Omental fat pad (tissue), 4 donors: Measurements from ENCODE around the gene ADARB1. TPM values are rescaled to one million over a fixed set of nuclear protein-coding genes. Genes with fewer than 3 reads are reported as not detected.

Source experiments
- ATAC-seq: fragments of 150-250 bp; one replicate; pipeline ENCODE4 v1.9.1; 2016; ENCODE audit warnings: mild to moderate bottlenecking, moderate library complexity; ENCODE audit not compliant: low FRiP score
- DNase-seq: peaks from one replicate; pipeline ENCODE4 v3.0.0-alpha.2; 2019; ENCODE audit warnings: low spot score
- total RNA-seq, 4 donors: library from RNA; depleted of rRNA; stranded (reverse); fragments of >200 nt; gene quantifications; one replicate each; pipeline ENCODE4 v1.1.0, GENCODE V29; 2016
- TF ChIP-seq, protein P1 (sequence below), 3 donors: fragments of 450-650 bp; IDR thresholded peaks; one replicate each; pipeline ENCODE4 v1.5.1; 2016 to 2017; ENCODE audit warnings: antibody characterized with exemption in 3 of 3, mild to moderate bottlenecking in 3 of 3, moderate library complexity in 2 of 3

The ADARB1 gene
- total RNA-seq, 4 donors from 2014 or later, result 17.3 to 38.3 (median 23.3) TPM

DNA sequence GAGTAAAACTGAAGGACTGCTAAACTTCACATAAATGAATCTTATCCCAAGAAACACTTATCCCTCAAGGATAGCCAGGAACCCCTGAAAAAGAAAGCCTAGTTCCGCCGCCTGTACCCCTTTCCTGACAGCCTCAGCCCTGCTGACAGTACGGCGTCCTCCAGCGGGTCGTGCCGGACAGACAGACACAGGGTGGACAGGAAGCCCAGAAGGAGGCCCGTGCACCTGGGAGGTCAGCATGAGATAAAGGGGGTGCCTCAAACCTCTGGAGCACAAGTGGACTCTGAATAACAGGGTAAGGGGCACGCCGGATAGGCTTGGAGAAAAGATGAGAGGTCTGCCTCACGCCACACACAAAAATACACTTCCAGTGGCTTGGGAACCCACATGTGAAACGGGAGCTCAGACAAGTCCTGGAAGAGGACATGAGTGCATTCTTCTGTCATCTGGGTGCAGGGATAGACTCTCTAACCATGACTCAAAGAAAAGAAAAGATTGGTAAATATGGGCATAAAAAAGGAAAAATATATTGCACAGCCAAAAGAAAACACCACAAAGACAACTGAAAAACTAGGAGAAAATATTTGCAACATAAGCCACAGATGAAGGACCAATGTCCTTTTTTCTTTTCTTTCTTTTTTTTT, 17.3 kb upstream of the ADARB1 start:
- no peak for ATAC-seq
- TF ChIP-seq, protein P1, sequence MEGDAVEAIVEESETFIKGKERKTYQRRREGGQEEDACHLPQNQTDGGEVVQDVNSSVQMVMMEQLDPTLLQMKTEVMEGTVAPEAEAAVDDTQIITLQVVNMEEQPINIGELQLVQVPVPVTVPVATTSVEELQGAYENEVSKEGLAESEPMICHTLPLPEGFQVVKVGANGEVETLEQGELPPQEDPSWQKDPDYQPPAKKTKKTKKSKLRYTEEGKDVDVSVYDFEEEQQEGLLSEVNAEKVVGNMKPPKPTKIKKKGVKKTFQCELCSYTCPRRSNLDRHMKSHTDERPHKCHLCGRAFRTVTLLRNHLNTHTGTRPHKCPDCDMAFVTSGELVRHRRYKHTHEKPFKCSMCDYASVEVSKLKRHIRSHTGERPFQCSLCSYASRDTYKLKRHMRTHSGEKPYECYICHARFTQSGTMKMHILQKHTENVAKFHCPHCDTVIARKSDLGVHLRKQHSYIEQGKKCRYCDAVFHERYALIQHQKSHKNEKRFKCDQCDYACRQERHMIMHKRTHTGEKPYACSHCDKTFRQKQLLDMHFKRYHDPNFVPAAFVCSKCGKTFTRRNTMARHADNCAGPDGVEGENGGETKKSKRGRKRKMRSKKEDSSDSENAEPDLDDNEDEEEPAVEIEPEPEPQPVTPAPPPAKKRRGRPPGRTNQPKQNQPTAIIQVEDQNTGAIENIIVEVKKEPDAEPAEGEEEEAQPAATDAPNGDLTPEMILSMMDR (IDR thresholded peaks at IDR 0.05), result no peak
- no peak for DNase-seq

DNA sequence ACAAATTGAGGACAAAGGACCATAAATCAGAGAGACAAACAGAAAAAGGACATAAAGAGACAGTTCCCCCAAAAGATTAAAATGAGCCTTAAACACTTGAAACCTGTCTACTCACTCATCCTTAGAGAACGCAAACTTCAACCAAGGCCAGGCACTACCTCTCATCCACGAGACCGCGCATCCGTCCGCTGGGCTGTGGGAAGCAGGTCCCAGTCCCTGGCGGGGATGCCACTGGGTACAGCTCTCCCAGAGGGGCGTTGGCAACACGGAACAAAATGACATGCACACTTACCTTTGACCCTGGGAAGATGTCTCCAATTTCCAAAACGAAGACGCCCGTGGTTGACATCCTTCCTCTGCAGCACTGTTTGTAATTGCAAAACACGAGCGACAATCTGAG, 16.5 kb upstream of the ADARB1 start:
- ATAC-seq (no peak), DNase-seq (no peak)
- TF ChIP-seq, protein P1 (IDR thresholded peaks at IDR 0.05), result no peak

DNA sequence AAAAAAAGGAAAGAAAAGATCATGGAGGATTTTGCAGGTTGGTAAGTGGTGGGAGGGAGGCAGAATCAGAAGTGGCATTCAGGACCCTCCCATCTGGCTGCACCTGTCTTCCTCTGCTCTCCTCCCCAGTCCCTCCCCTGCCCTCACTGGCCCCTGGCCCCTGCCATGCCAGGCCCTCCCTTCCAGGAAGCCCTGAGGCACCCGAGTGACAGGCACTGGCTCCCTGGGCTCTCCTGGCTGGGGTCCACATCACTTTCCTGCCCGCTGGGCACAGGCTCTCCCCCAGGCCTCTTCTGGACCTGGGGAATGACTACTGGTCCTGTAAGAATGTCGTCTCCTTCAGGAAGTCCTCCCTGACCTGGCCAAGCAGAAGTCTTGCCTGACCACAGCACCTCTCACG, 15.3 kb upstream of the ADARB1 start:
- no peak for ATAC-seq

DNA sequence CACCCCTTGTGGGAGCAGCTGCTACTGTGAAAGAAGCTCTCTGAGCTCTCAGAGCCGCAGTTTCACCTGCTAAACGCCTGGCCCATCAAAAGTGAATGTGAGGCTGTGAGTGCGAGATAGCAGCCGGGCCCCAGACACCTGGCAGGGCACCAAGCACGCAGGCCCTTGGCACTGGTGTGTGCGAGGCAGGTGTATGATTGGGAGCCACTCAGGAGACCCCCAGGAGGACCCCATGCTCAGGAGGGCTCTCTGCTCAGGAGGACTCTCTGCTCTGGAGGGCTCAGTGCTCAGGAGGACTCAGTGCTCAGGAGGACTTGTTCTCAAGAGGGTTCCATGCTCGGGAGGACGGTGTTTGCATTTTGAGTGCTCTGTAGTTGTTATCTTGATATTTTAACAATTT, 14.3 kb upstream of the ADARB1 start:
- no peak for DNase-seq
- ATAC-seq, result no peak
- TF ChIP-seq, protein P1 (IDR thresholded peaks at IDR 0.05), result no peak

More for the DNA sequence above, 15.3 kb upstream of the ADARB1 start:
- no peak for DNase-seq
- TF ChIP-seq, protein P1 (IDR thresholded peaks at IDR 0.05), result no peak

DNA sequence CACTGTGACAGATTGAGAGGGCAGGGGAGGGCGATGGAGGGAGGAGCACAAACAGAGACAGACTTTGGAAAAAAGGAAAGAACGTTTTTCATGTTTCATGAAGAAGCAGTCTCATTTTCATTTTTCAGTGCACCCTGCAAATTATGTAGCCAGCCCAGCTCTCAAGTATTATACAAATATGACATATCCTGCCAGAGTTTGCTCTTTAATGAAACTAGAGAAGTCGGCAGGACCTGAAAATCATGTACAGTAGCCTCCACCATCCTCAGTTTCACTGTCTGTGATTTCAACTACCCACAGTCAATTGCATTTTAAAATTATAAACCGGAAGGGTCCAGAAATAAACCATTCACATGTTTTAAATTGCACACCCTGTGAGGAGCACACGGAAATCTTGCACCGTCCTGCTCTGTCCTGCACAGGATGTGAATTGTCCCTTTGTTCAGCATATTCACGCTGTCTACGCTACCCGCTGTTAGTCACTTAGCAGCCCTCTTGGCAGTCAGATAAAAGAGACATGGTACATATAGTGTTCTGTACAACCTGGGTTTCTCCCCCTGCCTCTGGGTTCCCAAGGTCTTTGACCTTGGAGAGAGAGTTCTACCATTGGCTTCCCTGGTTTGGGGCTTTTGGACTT, 13.6 kb upstream of the ADARB1 start:
- DNase-seq (no peak), ATAC-seq (no peak)
- TF ChIP-seq, protein P1 (IDR thresholded peaks at IDR 0.05), result no peak

DNA sequence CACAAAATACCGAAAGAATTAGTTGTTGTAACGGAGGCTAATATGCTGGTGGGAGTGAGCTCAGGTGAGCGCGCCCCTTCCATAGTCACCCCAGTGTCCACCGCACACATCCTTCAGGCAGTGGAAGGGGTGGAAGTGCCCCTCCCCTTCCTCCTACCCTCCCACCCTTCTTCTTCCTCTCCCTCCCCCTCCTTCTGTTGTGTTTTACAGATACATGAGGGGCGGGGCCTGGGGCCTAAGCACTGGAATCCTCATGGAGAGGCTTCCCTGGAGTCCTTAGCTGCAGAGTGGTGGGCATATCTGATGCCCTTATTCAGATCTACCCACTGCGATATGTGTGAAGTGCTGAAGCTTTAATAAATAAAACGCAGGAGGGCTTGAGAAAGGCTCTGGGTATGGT, 10.3 kb upstream of the ADARB1 start:
- DNase-seq, result no peak
- no peak for ATAC-seq
- TF ChIP-seq, protein P1 (IDR thresholded peaks at IDR 0.05), result no peak
